GM10266 (cell line): Measurements from ENCODE around the gene PODXL.

Experiments
- DNase-seq: peaks from one replicate; pipeline ENCODE4 v3.0.0; 2012; ENCODE audit errors: extremely low spot score
- CTCF ChIP-seq: IDR thresholded peaks from 2 replicates; pipeline ENCODE4 v1.5.1; 2012; ENCODE audit warnings: mild to moderate bottlenecking, low read depth; ENCODE audit not compliant: control insufficient read depth, insufficient read depth; ENCODE audit errors: missing control alignments

PODXL gene

GRCh38 chr7:131564640-131565039, 8.2 kb upstream of the PODXL start:
- DNase-seq = no peak
- no peak for TF ChIP-seq CTCF

GRCh38 chr7:131563918-131564317, 7.5 kb upstream of the PODXL start:
- TF ChIP-seq CTCF = no peak
- no peak for DNase-seq

- no peak for DNase-seq
Measured at GRCh38 chr7:131562941-131563340, 6.5 kb upstream of the PODXL start.

GRCh38 chr7:131560061-131560460, 3.6 kb upstream of the PODXL start:
- no peak for TF ChIP-seq CTCF
- no peak for DNase-seq

More at GRCh38 chr7:131562941-131563340, 6.5 kb upstream of the PODXL start:
- no peak for TF ChIP-seq CTCF

- DNase-seq = no peak
- no peak for TF ChIP-seq CTCF
Measured at GRCh38 chr7:131557652-131558385, 1.4 kb upstream of the PODXL start.

- DNase-seq = no peak
- TF ChIP-seq CTCF = no peak
Measured at GRCh38 chr7:131556909-131557651, 652 bp upstream of the PODXL start.

- no peak for TF ChIP-seq CTCF
- no peak for DNase-seq
Measured at GRCh38 chr7:131555552-131556052, 826 bp downstream of the PODXL start.
